Gastroesophageal sphincter (tissue), 3 donors: ENCODE data around the gene RAN.

Source experiments
- CTCF ChIP-seq, 4 experiments: fragments of 200-600 bp in 2 of 4; fragments of 450-650 bp in 2 of 4; sonication (generic) in 1 of 4; IDR thresholded peaks; one replicate each; pipeline ENCODE4 v1.5.1; 2017 to 2019; ENCODE audit warnings: antibody characterized with exemption in 4 of 4, mild to moderate bottlenecking in 2 of 4, moderate library complexity in 2 of 4
- EP300 ChIP-seq: sonication (generic); formaldehyde crosslinking; IDR thresholded peaks from one replicate; pipeline ENCODE4 v1.6.1; 2017; ENCODE audit warnings: antibody characterized with exemption, mild to moderate bottlenecking
- POLR2A ChIP-seq, 2 donors: fragments of 450-650 bp; IDR thresholded peaks; one replicate each; pipeline ENCODE4 v1.6.1; 2017; ENCODE audit warnings: antibody characterized with exemption in 2 of 2, mild to moderate bottlenecking in 2 of 2, moderate library complexity in 1 of 2
- POLR2AphosphoS5 ChIP-seq: sonication (generic); formaldehyde crosslinking; IDR thresholded peaks from one replicate; pipeline ENCODE4 v1.6.1; 2017; ENCODE audit warnings: antibody characterized with exemption

- TF ChIP-seq CTCF (IDR thresholded peaks at IDR 0.05), result no peak
- TF ChIP-seq POLR2A (IDR thresholded peaks at IDR 0.05), result no peak
- TF ChIP-seq EP300, result no peak
- TF ChIP-seq POLR2AphosphoS5, result no peak
Measured at GRCh38 chr12:130850418-130851021, 21.3 kb upstream of the RAN start.
